ENCODE measurements around the gene SYT14.

GRCh38 chr1:210089855-210090254, 151.8 kb downstream of the SYT14 start:
- no peak for TF ChIP-seq ARNT (IDR thresholded peaks at IDR 0.05)
- TF ChIP-seq CTBP1 (IDR thresholded peaks at IDR 0.05; ENCODE audit: borderline replicate concordance): no peak
- TF ChIP-seq SP1 (IDR thresholded peaks at IDR 0.05): no peak
- TF ChIP-seq ELF4 (IDR thresholded peaks at IDR 0.05): no peak
- TF ChIP-seq SUZ12 (IDR thresholded peaks at IDR 0.05): no peak
- no peak for TF ChIP-seq FOXK2 (IDR thresholded peaks at IDR 0.05)
- no peak for TF ChIP-seq L3MBTL2 (conservative IDR thresholded peaks at IDR 0.05)
- no peak for TF ChIP-seq TARDBP (IDR thresholded peaks at IDR 0.05)
- no peak for TF ChIP-seq BHLHE40 (IDR thresholded peaks at IDR 0.05; ENCODE audit: borderline replicate concordance)

Measured in HEK293T (cell line).